Measurements from ENCODE around the gene CD24.
"Not testable (repeated sequence)": the region's sequence is repeated elsewhere in the genome, so short reads cannot be mapped to it uniquely, and the experiment has no call there.

The CD24 gene

GRCh38 chr6:106974336-106974998 is at the start of gene CD24:
TSS of gene CD24 (minus strand) at chr6:106974729. CDS start at chr6:106974646, 83 bp downstream.
- H3K4me3 ChIP-seq (ENCODE audit: low read depth, low read length): peak within 1 kb of the TSS; percentile 55
- DNase-seq (ENCODE audit: low read depth): no peak

- no peak for DNase-seq (ENCODE audit: low read depth)
- no peak overlapping the region for H3K4me3 ChIP-seq (ENCODE audit: low read depth, low read length)
Measured at GRCh38 chr6:107021446-107022185, 47.1 kb upstream of the CD24 start.

- no peak overlapping the region for H3K4me3 ChIP-seq (ENCODE audit: low read depth, low read length)
- no peak for DNase-seq (ENCODE audit: low read depth)
Measured at GRCh38 chr6:107020239-107020638, 45.7 kb upstream of the CD24 start.

- not testable (repeated sequence) for DNase-seq (ENCODE audit: low read depth); H3K4me3 ChIP-seq (ENCODE audit: low read depth, low read length)
Measured at GRCh38 chr6:107019628-107020027, 45.1 kb upstream of the CD24 start.

- DNase-seq (ENCODE audit: low read depth): no peak
- H3K4me3 ChIP-seq (ENCODE audit: low read depth, low read length): no peak overlapping the region
Measured at GRCh38 chr6:107019047-107019446, 44.5 kb upstream of the CD24 start.

- DNase-seq (ENCODE audit: low read depth): no peak
- no peak overlapping the region for H3K4me3 ChIP-seq (ENCODE audit: low read depth, low read length)
Measured at GRCh38 chr6:107009499-107009898, 35.0 kb upstream of the CD24 start.

GRCh38 chr6:106997392-106998158 is 23.0 kb upstream of the CD24 start:
- peak; percentile 21 for DNase-seq (ENCODE audit: low read depth)
- no peak overlapping the region for H3K4me3 ChIP-seq (ENCODE audit: low read depth, low read length)

- H3K4me3 ChIP-seq (ENCODE audit: low read depth, low read length): no peak overlapping the region
- no peak for DNase-seq (ENCODE audit: low read depth)
Measured at GRCh38 chr6:106995640-106996039, 21.1 kb upstream of the CD24 start.

- H3K4me3 ChIP-seq (ENCODE audit: low read depth, low read length); DNase-seq (ENCODE audit: low read depth): not testable (repeated sequence)
Measured at GRCh38 chr6:106989737-106990136, 15.2 kb upstream of the CD24 start.

GRCh38 chr6:106988664-106989063 is 14.1 kb upstream of the CD24 start:
- DNase-seq (ENCODE audit: low read depth): no peak
- H3K4me3 ChIP-seq (ENCODE audit: low read depth, low read length): no peak overlapping the region

- no peak overlapping the region for H3K4me3 ChIP-seq (ENCODE audit: low read depth, low read length)
- no peak for DNase-seq (ENCODE audit: low read depth)
Measured at GRCh38 chr6:106981926-106982325, 7.4 kb upstream of the CD24 start.

GRCh38 chr6:106980926-106981325 is 6.4 kb upstream of the CD24 start:
- H3K4me3 ChIP-seq (ENCODE audit: low read depth, low read length): no peak overlapping the region
- no peak for DNase-seq (ENCODE audit: low read depth)

- peak; percentile 33 for DNase-seq (ENCODE audit: low read depth)
Measured at GRCh38 chr6:106979435-106979884, 4.9 kb upstream of the CD24 start.

GRCh38 chr6:106977246-106977645 is 2.7 kb upstream of the CD24 start:
- no peak for DNase-seq (ENCODE audit: low read depth)
- H3K4me3 ChIP-seq (ENCODE audit: low read depth, low read length): no peak overlapping the region

More at GRCh38 chr6:106979435-106979884, 4.9 kb upstream of the CD24 start:
- no peak overlapping the region for H3K4me3 ChIP-seq (ENCODE audit: low read depth, low read length)

GRCh38 chr6:106976270-106976669 is 1.7 kb upstream of the CD24 start:
- DNase-seq (ENCODE audit: low read depth): no peak
- H3K4me3 ChIP-seq (ENCODE audit: low read depth, low read length): no peak overlapping the region

- DNase-seq (ENCODE audit: low read depth): no peak
Measured at GRCh38 chr6:106975738-106976064, 1.2 kb upstream of the CD24 start.

GRCh38 chr6:106974999-106975737 is 639 bp upstream of the CD24 start:
- DNase-seq (ENCODE audit: low read depth): no peak
- peak overlapping the region; percentile 55 for H3K4me3 ChIP-seq (ENCODE audit: low read depth, low read length)

More at GRCh38 chr6:106975738-106976064, 1.2 kb upstream of the CD24 start:
- H3K4me3 ChIP-seq (ENCODE audit: low read depth, low read length): peak overlapping the region; percentile 55

GRCh38 chr6:106973836-106974335 is 643 bp downstream of the CD24 start:
- peak overlapping the region; percentile 16 for H3K4me3 ChIP-seq (ENCODE audit: low read depth, low read length)

More at GRCh38 chr6:106973836-106974335, 643 bp downstream of the CD24 start:
- DNase-seq (ENCODE audit: low read depth): no peak
